Measurements from ENCODE around the gene RBM4.

RBM4 gene

DNA sequence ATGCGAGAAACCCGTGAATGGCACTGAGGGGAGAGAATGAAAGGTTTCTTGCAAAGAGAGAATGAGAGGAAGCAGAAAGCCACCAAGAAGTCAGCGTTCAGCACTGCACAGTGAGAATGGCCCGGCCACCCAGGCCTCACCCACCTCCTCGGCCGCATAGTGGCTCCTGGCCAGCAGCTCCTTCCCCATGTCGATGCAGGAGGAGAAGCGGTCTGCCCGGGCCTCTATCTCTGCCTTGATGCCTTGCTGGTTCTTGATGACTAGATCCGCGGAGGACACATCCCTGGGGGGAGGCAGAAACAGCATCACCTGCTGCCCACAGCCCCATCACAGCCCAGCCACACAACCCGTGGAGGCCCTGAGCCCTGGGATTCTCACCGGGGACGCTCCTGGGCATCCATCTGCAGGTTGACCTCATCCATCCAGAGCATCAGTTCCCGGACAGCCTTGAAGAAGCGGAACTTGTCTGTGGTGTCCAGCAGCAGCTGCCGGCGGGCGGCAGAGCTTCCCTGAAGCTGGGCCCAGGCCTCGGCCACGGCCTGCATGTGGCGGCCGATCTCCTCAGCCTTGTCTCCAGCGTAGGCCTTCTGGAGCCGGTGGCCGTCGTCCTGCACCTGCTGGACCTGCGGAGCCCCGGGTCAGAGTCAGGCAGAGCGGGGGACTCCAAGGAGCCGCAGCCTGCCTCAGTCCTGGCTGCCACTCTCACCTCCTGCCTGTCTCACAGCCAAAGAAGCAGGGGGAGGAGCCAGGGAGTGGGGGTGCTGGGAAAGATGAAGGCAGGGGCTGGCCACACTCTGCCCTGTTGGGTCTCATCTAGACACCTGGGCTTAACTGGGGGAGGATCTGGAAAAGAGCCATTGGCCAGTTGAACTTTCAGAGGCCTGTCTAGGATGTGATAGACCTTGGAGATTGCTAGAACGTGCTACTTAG lies 51.4 kb downstream of the RBM4 start:
- DNase-seq (ENCODE audit: low read depth): no peak

DNA sequence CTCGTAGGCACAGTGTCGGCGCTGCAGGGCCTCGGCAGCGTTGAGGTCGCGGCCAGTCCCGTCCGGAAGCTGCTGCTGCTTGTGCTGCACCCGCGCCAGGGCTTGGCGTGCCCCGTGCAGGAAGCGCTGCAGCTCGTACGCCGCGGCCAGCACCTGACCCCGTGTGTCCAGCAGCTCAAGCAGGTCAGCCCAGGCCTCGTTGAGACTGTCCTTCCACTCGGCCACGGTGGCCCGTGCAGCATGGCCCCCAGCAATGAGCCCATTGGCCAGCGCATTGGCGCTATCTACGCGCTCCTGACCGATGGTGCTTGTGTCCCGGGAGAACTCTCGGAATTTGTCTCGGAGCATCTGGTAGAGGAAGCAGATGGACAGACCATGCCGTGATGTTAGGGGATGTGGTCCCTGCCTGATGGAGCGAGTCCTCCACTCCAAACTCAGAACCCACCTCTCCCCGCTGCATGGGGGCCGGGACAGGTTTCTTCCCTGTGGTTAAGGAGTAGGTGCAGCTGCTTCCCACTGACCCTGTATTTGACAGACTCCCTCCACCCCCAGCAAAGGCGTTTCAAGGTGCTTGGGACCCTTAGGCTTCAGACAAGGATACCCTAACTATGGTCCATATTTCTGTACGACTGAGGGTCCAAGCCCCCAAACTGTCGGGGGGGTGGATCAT lies 52.9 kb downstream of the RBM4 start:
- DNase-seq (ENCODE audit: low read depth): no peak

GRCh38 chr11:66692446-66692845 lies 53.9 kb downstream of the RBM4 start:
- DNase-seq (ENCODE audit: low read depth): no peak

DNA sequence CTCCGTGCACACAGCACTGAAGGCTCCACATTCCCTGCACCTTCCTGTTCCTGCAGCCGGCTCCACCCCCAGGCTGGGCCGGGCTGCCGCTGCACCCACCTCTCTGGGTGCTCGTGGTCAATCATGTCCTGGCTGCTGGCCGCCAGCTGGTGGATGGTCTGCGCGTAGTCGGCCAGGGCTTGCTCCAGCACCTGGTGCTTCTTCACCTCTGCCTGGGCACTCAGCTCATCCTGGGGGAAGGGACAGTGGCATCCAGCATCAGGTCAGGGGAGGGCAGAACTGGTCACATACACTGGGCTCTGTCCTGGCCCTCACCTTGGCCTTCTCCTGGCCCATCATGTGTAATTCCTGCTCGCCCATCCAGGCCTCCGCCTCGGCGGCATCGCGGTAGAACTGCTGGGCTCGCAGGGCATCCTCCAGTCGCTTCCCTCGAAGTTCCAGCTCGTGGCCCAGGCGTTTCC lies 54.4 kb downstream of the RBM4 start:
- no peak for DNase-seq (ENCODE audit: low read depth)

DNA sequence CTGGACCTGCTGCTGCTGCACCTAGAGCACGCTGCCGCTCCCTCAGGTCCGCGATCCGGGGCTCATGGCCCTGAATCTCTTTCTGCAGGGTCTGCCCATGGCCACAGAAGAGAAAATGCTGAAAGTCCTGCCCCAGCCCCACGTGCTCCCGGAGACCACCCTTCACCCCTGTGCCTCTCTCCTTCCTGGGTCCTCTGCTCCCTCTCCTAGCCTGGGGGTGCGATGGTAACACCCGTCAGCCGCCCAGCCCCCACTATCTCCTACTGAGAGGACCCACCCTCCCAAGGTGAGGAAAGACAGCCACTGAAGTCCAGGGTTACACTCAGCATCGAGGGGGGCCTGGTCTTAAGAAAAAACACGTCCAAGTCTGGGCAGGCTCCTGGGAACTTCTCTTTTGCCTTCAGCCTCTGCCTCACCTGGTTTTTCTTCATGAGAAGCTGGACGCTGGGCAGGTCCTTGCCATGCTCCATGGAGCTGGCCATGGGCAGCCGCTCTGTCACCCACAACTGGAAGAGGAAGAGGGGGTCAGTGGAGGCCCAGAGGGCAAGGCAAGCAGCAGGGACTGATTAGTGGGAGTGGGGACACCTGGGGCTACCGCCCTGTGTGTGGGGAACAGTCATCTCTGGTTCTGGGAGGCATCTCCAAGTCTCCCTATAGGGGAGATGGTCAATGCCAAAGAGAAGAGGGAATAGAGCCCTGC lies 55.0 kb downstream of the RBM4 start:
- DNase-seq (ENCODE audit: low read depth): no peak

GRCh38 chr11:66694056-66694410 lies 55.5 kb downstream of the RBM4 start:
- no peak for DNase-seq (ENCODE audit: low read depth)

DNA sequence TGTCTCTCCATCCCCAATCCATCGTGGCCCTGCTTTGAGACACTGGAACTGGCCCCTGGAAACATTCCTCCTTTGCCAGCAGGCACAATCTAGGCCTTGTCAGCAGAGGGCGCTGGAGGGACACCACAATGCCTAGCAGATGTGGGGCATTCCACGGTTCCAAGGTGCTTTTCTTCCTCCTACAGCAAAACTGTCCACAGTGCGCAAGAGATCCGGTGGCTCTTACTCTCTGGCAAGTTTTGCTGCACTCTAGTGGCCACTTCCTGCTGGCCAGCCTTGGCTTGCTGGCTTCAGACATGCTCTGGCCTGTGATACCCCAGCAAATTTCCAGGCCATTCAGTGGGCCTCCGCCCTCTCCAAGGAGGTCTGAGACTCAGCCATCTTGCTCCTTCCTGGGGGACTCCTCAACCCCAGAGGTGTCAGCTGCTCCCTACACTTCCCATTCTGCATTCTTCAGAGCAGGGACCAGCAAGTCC lies 56.3 kb downstream of the RBM4 start:
- peak; percentile 73 for DNase-seq (ENCODE audit: low read depth)

Data from activated T-cell treated with anti-CD3 and anti-CD28 coated beads for 48 hours (primary cell).